NCI-H526 (cell line): ENCODE results near the gene ASPG.
"Not testable (repeated sequence)": the region's sequence is repeated elsewhere in the genome, so short reads cannot be mapped to it uniquely, and the experiment has no call there.

Experiments
- DNase-seq, 2 experiments: peaks; one replicate each; lab custom pipeline; 2025; lab: John Stamatoyannopoulos, UW

Gene ASPG

DNA sequence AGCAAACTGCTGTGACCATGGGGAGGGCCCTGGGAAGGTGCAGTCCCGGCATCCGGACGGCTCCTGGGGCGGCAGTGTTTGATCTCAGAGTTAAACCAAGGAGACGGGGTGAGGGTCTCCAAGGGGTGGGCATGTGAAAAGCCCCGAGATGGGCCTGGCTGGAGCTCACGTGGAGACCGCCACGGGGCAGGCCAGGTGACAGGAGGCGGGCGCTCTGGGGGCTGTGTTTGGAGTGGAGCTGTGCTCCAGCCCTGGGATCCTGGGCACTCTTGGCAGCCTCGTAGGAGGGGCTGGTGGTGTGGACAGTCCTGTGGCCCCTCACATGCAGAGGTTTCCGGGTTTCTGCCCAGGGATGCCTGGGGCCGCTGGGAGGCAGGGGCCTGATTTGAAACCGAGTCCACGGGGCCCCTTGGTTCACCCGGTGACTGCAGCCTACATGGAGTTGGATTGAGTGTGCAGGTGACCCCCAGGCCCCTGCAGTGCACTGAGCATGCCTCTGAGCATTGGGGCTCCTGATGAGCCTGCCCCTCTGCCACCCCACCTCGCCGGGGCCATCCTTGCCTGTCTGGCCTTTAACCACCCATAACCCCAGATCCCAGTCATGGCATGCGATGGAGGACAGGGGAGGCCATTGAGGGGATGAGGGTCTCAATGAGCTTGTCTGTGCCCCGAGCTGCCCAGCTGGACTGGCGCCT is 61.3 kb downstream of the ASPG start:
- DNase-seq: no peak

DNA sequence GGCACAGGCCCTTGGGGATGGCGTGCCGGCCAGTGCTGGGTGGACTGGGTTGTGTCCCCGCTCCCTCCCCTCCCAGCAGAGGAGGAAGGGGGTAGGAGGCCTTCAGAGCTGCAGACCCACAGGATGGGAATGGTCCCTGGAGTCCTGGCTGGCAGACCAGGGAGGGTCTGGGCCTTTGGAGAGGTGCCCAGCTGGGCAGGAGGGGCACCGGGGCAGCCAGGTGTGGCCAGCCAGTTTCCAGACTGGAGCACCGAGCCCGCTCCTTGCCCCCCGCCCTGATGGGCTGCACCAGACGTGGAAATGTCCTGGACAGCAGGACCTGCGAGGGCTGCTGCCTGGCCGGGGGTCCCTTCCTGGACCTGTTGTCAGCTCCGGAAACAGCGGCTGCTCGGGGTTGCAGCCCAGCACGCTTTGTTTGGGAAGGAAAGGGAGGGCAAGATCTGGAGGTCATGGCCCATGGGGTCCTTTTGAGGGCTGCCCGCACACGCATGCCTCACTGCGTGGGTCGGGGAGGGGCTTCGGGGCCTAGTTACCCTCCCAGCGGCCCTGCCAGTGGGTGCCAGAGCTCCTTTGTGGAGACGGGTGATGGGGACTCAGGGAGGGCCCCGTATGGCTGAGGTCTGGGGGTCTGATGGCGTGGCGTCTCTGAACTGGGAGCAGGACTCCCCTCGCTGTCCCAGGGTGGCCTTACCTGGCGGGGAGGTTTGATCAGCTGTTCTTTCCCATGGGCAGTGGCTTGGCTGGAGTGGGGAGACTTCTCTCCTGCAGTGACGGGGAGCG is 62.0 kb downstream of the ASPG start:
- no peak for DNase-seq

DNA sequence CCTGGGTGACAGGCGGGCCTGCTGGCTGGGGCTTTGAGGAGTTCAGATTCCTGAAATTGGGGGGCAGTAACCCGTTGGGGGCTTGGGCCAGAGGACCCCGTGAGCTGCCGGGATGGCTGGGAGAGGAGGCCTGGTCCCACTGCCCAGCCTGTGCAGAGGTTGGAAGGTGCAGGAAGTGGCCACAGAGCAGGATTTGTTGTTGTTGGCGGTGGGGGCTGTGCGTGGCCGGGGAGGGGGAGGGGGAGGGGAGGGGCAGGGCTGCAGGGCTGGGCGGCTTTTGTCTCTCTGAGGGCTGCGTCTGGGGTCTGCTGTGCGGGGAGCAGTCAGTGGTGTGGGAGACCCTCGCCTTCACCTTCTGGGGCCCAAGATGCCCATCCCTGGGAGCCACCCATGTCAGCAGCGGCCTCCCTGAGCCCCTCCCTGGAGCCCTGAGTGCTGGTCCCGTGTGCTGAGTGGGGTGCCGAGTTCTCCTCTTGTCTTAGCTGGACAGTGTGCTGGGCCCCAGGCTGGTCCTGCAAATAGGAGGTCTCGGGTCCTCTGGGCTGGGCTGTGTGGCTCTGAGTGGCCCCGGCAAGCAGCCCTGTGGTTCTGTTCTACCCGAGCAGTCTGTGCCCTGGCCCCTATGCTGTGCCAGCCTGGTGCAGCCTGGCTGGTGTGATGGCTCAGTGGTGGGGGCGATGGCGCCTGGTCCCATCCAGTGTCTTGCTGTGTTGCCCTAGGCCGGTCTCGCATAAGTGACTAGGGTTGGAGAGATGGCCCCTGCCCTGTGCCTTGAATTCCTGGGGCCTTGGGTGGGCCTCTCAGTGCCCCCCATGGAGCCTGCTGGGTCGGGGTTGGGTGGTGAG is 63.2 kb downstream of the ASPG start:
- no peak for DNase-seq

DNA sequence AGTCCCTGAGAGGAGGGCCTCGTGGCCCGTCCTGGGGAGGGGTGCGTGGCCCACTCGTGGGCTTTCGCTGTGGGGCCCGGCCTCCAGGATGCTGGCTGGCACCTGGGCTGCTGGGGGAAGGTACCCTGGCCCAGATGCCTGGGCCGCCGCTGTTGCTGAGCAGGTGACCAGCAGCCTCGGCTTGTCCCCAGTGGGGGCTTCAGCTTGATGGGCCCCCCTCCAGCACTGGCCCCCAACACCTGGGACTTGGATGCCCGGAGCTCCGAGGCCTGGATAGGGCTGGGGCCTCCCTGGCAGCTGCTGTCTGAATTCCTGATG is 63.7 kb downstream of the ASPG start:
- DNase-seq: no peak

DNA sequence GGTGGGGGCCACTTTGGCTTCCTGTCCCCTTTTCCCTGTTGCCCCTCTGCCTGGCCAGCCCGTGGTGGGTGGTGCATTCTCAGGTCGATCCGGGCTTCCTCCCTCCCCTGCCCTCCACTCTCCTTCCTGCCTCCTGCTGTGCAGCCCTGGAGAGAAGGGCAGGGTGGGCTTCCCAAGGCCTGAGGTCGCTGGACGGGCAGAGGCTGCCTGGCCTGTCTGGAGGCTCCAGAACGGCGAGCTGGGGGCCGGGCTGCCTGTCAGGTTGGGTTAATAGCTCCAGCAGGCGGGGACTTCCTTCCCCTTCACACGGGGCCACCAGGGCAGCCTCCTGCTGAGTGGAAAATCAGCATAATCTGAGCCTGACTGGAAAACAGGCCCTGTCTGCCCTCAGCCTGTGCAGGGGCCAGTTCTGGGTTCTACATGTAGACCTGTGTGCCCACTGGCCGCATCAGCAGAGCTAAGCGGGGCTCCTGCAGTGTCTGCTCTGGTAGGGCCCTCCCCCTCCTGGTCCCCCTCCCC is 64.2 kb downstream of the ASPG start:
- DNase-seq: no peak

DNA sequence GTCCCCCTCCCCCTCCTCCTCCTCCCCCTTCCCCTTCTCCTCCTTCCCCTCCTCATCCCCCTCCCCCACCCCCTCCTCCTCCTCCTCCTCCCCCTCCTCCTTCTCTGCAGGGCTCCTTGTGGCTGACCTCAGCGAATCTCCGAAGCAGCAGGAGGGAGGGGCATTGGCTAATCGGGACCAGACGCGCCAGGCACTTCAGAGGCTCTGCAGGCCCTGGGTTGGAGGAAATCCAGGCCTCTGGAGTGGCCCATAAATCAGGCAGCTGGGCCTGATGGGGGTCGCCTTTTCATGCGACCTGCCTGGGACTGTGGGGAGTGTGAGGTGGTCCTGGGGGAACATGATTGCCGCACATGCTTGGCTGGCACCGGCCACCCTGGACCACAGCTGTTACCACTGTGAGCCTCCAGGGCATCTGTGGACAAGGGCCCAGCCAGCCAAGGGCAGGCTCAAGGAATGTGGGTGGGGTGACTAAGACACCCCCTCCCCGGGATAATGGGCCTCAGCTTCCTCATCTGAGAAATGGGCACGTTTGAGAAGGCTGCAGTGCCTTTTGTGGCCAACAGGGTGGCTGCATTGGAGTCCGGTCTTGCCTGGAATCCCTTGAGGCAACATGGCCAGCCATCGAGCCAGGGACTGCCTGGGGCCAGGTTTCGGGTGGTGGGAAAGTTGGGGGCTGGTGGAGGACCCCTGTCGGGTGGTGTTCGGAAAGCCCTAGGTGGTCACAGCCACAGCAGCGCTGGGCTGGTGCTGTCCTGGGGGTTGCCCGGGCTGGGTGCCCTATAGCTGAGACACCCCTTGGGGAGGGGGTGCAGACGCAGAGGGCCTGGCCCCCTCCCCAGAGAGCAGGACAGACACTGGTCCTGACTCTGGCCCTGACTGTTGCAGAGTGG is 64.9 kb downstream of the ASPG start:
- DNase-seq: no peak

DNA sequence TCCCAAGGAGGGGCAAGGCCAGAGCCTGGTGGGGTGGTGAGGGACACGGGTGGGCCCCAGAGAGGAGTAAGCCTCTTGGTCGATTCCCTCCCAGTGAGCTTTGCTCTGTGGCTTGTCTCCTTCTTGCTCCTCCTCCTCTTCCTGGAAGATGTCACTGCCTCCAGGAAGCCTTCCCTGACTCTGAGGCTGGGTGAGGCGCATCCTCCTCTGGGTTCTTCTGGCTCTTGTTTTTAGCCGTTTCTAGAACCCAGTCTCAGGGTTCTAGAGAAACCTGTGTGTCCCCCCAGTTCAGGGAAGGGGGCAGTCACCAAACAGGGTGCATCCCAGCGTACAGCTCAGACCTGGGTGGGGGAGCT is 65.5 kb downstream of the ASPG start:
- DNase-seq: no peak

DNA sequence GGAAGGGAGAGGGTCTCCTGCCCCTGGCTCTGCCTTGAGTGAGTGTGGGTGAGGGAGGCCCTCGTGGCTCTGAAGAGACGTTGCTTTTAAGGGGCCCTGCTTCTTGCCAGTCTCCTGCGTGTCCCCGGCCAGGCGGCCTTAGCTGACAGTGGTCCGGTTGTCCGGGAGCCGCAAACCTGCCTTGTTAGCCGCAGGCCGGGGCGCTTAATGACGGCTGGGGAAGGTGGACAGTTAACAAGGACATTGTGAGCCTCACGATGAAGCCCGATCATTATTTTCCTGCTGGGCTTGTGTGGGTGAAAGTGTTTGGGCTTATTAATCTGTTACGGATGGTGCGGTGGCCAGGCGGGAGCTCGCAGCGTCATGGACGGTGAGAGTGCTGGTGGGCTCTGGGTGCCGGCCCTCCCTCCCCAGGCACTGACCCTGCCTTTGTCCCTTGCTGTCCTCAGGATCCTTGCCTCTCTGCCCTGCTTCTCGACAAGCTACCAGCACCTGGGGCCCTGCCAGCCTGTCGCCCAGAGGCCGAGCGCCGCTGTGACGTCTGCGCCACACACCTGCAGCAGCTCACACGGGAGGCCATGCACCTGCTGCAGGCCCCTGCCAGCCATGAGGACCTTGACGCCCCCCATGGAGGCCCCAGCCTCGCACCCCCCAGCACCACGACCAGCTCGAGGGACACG is 66.2 kb downstream of the ASPG start:
- DNase-seq: no peak

DNA sequence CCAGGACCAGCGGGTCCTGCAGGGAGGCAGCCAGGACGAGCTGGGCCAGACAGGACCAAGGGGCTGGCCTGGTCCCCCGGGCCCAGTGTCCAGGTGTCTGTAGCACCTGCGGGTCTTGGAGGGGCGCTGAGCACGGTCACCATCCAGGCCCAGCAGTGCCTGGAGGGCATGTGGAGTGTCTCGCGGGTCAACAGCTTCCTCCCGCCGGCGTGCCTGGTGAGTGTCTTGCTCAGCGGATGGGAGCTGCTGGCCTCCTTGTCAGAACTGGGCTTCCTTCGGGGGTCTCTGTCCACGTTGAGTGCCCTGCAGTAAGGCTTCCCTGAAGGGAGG is 66.7 kb downstream of the ASPG start:
- DNase-seq: no peak

DNA sequence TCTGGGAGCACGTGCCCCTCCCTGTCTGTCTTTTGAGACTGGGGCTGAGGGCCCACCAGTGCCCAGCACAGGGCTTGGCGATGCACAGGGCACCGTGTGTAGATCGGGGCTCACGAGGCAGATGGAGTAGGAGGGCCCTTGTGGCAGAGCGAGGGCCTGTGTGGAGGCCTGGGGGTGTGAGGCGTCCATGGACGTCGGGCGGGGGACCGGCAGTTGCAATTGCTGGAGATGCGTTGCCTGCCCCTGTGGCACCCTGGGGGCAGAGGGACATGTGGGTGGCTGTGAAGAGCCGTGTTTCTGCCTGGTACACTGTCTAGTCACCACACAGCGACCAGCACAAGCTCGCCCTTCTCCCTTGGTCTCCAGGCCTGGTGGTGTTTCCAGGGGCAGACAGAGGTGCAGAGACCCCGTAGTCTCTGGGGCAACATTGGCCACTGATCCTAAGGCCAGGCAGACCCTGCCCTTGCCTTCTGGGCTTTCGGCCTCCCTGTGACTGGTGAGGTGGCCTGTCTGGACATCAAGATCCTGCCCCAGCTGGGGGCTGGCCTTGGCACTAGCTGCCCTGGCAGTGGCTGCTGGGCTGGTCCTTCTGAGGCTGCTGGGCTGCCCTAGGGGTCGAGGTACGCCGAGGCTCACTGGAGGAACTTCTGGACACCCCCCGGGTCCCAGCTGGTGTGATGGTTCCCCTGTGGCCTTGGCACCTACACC is 67.3 kb downstream of the ASPG start:
- no peak for DNase-seq

DNA sequence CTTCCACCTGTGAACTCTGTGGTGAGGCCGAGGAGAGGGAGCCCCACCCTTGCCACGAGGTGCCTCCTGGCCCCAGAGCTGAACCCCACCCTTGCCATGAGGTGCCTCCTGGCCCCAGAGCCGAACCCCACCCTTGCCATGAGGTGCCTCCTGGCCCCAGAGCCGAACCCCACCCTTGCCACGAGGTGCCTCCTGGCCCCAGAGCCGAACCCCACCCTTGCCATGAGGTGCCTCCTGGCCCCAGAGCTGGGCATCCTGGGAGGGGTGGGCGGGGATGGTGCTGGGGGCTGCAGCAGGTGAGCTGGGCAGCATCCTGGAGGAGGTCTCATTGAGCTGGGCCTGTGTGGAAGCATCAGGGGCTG is 67.9 kb downstream of the ASPG start:
- DNase-seq: not testable (repeated sequence)

DNA sequence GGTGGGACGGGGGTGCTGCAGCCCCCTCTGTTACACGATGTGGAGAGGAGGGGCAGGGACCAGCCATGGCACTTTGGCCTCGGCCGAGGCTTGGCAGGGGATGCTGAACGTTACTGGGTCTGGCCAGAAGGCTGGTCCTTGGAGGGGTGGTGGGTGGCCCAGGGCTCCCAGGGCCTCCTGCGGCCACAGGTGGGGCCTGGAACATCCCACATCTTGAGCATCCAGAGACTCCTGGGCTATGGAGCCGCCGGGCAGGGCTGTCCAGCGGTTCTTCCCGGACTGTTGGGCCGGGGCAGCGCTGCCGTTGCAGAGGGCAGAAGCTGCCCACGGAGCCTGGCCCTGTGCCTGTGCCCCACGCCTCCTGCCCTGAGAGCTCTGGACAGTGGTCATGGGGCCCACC is 68.7 kb downstream of the ASPG start:
- DNase-seq: no peak

DNA sequence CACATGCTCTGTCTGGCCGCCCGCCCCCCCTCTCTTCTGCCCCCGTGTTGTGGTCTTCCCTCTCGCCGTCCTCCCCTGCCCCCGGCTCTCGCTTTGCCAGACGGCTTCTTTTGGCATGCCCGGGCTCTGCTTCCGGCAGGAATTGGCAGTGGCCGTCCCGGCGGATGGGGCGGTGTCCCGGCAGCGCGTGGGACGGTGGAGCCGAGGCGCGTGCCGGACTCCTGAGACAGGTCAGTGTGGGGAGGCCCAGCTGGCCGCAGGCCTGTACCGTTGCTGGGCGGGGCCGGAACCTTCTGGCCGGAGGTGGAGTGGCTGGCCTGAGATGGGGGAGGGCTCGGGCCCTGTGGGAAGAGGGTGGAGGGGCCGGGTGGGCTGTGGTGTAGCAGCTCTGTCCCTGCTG is 70.0 kb downstream of the ASPG start:
- no peak for DNase-seq

DNA sequence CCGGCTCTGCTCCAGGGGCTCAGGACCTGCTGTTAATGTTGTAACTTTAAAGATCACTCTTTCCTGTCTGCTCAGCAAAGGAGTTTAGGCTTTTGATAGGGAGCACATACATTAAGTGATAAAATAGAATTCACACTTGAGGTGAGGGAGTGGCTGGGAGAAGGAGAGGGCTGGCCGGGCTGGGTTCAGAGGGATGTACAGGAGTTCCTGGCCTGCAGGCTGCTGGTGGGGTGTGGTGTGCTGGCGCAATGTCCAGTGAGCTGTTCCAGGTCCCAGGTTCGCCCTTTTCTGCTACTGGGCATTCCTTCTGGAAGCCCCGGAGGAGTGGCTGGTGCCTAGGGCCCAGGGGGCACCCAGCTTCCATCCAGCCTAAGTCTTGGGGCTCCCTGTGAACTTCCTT is 70.6 kb downstream of the ASPG start:
- no peak for DNase-seq

DNA sequence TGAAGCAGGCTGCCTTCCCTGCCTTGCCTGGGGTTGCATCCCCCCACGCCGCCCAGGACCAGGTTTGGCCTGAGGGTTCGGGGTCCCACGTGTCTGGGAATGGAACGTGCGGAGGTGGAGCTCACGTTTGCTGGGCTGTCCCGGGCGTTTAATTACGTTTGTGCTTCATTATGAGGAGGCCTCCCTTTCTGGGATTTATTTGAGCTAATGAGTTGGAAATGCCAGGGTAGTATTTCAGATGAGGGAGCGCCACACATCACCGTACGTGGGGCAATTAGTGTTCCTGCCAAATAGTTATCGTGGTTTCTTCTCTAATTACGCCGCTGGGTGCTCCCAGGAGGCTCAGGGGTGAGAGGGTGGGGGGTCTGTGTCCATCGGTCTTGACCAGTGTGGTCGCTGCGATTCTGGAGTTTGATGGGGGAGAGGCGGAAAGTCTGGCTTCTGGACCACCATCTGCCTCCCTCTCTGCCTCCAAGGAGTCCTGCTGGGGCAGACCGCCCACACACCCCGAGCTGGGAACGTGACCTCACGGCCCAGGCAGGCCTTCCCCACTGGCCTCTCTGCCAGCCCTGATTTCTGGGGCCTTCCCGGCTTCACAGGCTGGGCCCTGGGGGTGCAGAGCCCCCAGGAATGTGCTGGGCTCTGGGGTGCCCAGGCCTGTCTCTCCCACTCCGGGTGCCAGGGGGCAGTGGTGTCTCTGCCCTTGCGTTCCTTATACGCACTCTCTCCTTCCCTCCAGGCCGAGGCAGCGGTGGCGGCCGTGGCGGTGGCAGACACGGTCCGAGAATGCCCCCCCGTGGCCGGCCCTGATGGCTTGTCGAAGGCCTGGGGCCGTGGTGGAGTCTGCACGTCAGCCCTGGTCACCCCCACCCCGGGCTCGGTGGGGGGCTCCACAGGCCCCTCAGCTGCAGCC is 71.8 kb downstream of the ASPG start:
- DNase-seq: no peak

DNA sequence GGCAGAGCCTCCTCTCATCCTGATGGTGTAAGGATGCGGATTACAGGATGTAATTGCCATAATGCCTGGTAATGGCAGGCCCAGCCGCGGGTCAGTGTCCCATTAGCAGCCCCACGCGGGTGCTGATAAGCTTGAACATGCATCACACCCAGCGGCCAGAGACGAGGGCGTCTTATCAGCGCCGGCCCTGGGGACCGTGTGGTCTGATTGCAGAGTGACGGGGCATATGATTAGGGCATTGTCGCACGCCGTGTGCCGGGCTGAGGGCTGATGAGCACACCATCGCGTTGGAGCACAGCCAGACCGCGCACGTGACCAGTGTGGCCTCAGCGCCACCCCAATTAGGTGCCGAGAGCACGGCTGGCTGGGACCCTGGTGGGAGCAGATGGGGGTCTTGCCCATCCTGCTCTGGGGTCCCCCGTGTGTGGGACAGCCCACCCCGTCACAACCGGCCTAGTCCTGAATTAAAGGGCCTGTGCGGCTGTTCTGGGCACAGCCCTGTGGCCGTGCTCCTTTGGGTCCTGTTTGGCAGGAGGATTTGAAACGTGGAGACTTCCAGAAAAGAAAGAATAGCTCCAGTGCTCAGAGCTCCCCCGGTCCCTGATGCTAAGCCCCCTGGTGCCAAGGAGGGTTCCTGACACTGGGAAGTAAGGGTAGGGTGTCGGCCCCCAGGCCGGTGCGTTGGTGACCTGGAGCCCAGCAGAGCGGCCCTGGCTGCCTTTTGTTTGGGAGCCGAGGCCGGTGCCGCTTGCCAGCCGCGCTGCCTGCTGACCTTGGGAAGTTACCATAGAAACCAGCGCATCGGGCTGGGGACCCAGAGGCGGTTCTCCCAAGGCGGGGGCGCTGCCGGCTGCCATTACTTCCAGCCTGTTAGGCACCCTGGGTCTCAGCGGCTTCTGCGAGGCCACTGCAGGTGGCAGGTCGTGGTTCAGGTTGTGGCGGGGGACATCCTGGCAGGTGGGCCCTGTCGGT is 73.6 kb downstream of the ASPG start:
- no peak for DNase-seq

DNA sequence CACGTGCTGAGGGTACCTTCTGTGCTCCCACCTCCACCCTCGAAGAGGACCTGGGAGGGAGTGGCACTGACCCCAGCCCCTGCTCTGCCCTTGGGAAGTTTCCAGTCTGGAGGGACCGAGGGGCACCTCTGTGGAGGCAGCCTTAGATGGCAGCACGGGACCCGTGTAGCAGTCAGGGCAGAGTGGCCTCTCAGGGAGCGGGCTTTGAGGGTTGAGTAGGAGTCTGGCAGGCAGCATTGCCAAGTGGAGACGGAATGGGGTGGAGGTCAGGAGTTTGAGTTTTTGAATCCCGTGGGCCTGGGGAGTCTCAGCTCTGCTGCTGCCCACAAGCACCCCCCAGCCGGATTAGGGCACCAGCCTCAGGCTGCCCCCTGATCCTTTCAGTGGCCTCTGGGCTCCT is 74.5 kb downstream of the ASPG start:
- DNase-seq: no peak

DNA sequence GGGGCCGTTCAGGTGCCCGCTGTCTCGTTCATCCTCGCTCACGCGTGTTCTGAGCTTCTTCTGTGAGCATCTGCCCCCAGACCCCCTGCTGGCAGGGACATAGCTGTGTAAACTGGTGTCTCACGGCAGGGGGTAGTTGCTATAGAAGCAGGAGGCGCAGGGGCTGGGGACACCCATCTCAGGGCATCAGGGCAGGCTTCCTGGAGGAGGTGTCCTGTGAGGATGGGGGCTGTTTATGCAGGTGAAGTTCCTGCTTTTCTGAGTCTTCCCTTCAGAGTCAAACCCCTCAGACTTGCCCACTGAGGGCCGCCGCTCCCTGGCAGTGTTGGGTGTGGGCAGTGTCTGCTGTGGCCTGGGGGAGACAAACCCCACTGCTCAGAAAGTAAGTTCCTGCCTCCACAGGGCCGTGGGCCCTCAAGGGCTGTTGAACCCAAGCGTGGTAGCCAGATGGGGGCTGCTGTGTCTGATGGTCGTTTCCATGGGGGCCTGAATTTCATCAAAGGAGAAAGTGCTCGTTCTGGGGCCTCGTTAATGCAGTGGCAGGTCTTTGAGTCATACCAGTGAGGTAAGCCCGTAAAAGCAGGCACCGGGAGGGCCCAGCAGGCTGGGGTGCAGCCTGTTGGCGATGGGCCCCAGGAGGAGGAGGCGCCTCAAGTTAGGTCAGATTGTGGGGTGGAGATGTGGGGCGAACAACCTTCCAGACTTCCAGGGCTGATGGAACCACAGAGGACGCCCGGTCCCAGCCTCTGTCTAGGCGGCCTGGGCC is 76.3 kb downstream of the ASPG start:
- no peak for DNase-seq
